ENCODE results near the gene GSTO1.

Gene GSTO1

GRCh38 chr10:104276192-104276591, 21.5 kb downstream of the GSTO1 start:
- DNase-seq, result no peak

- no peak for DNase-seq
Observed at GRCh38 chr10:104277785-104278184, 23.1 kb downstream of the GSTO1 start.

GRCh38 chr10:104279550-104280259, 25.0 kb downstream of the GSTO1 start:
- no peak for DNase-seq

- DNase-seq, result no peak
Observed at GRCh38 chr10:104281694-104282093, 27.0 kb downstream of the GSTO1 start.

- DNase-seq, result no peak
Observed at GRCh38 chr10:104284846-104285245, 30.2 kb downstream of the GSTO1 start.

- DNase-seq, result no peak
Observed at GRCh38 chr10:104286939-104287338, 32.2 kb downstream of the GSTO1 start.

GRCh38 chr10:104288355-104288754, 33.7 kb downstream of the GSTO1 start:
- no peak for DNase-seq

GRCh38 chr10:104291439-104291951, 36.8 kb downstream of the GSTO1 start:
- peak; percentile 75 to 88 (median 81) for DNase-seq

- no peak for DNase-seq
Observed at GRCh38 chr10:104293011-104293410, 38.3 kb downstream of the GSTO1 start.

- DNase-seq, result no peak
Observed at GRCh38 chr10:104293781-104294321, 39.2 kb downstream of the GSTO1 start.

GRCh38 chr10:104296687-104297436, 42.2 kb downstream of the GSTO1 start:
- no peak for DNase-seq

- peak in 1 of 5 experiments; percentile 30 for DNase-seq
Observed at GRCh38 chr10:104297697-104298660, 43.3 kb downstream of the GSTO1 start.

GRCh38 chr10:104299031-104299904, 44.6 kb downstream of the GSTO1 start:
- no peak for DNase-seq

- DNase-seq, result no peak
Observed at GRCh38 chr10:104300002-104300735, 45.5 kb downstream of the GSTO1 start.

GRCh38 chr10:104300736-104301292, 46.1 kb downstream of the GSTO1 start:
- DNase-seq, result peak in 1 of 5 experiments; percentile 28

GRCh38 chr10:104301907-104302690, 47.4 kb downstream of the GSTO1 start:
- DNase-seq, result no peak

GRCh38 chr10:104303594-104304355, 49.1 kb downstream of the GSTO1 start:
- DNase-seq, result peak in 1 of 5 experiments; percentile 71

- no peak for DNase-seq
Observed at GRCh38 chr10:104304356-104304745, 49.7 kb downstream of the GSTO1 start.

- no peak for DNase-seq
Observed at GRCh38 chr10:104304927-104305326, 50.2 kb downstream of the GSTO1 start.

All from T-helper 2 cell (primary cell).